Measurements from ENCODE around the gene AFAP1L1.

DNA sequence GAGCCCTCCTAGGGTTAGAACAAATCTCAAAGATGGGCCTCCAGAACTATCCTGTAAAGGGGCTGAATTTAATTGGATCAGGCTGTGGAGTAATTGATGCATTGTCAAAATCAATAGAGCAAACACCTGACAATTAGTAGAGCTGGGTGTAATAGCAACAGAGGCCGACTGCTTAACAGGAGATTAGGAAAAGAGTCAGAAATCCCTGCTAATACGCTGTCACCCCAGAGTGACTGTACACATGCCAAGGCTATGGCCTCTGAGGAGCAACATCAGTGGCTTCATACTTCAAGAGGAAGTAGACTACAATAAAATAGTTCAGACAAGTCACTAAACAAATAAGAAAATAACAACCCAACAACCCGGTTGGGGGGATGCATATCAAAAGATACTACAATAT, 55.0 kb downstream of the AFAP1L1 start:
- TF ChIP-seq, protein P1, sequence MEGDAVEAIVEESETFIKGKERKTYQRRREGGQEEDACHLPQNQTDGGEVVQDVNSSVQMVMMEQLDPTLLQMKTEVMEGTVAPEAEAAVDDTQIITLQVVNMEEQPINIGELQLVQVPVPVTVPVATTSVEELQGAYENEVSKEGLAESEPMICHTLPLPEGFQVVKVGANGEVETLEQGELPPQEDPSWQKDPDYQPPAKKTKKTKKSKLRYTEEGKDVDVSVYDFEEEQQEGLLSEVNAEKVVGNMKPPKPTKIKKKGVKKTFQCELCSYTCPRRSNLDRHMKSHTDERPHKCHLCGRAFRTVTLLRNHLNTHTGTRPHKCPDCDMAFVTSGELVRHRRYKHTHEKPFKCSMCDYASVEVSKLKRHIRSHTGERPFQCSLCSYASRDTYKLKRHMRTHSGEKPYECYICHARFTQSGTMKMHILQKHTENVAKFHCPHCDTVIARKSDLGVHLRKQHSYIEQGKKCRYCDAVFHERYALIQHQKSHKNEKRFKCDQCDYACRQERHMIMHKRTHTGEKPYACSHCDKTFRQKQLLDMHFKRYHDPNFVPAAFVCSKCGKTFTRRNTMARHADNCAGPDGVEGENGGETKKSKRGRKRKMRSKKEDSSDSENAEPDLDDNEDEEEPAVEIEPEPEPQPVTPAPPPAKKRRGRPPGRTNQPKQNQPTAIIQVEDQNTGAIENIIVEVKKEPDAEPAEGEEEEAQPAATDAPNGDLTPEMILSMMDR (IDR thresholded peaks at IDR 0.05) = no peak
- no peak for TF ChIP-seq POLR2A (IDR thresholded peaks at IDR 0.05)
- TF ChIP-seq EP300 (IDR thresholded peaks at IDR 0.05) = no peak
